ENCODE measurements around the gene EPC1.
"Not testable (repeated sequence)": the region's sequence is repeated elsewhere in the genome, so short reads cannot be mapped to it uniquely, and the experiment has no call there.

EPC1 gene

GRCh38 chr10:32232378-32232777, 114.6 kb downstream of the EPC1 start:
- no peak for DNase-seq (ENCODE audit: low spot score)

GRCh38 chr10:32229788-32230187, 117.2 kb downstream of the EPC1 start:
- not testable (repeated sequence) for DNase-seq (ENCODE audit: low spot score)

- no peak for DNase-seq (ENCODE audit: low spot score)
Measured at GRCh38 chr10:32229170-32229569, 117.8 kb downstream of the EPC1 start.

- DNase-seq (ENCODE audit: low spot score): no peak
Measured at GRCh38 chr10:32227802-32228201, 119.2 kb downstream of the EPC1 start.

- DNase-seq (ENCODE audit: low spot score): no peak
Measured at GRCh38 chr10:32226624-32227023, 120.3 kb downstream of the EPC1 start.

- DNase-seq (ENCODE audit: low spot score): no peak
Measured at GRCh38 chr10:32225976-32226375, 121.0 kb downstream of the EPC1 start.

- DNase-seq (ENCODE audit: low spot score): not testable (repeated sequence)
Measured at GRCh38 chr10:32222376-32222775, 124.6 kb downstream of the EPC1 start.

- DNase-seq (ENCODE audit: low spot score): not testable (repeated sequence)
Measured at GRCh38 chr10:32219156-32219555, 127.8 kb downstream of the EPC1 start.

- not testable (repeated sequence) for DNase-seq (ENCODE audit: low spot score)
Measured at GRCh38 chr10:32218206-32219044, 128.5 kb downstream of the EPC1 start.
